WTC11 (cell line): ENCODE measurements around the gene NMB. TPM values are rescaled to one million over a fixed set of nuclear protein-coding genes. Genes with fewer than 3 reads are reported as not detected.

ENCODE experiments used
- ATAC-seq: fragments of 200-7000 bp; cut with Tn5 transposase; 2 replicates; pipeline ENCODE4 v1.10.0; 2021; ENCODE audit warnings: mild to moderate bottlenecking, moderate library complexity
- CTCF ChIA-PET: fragments of 300-600 bp; sonication (Branson Sonifier 250); formaldehyde crosslinking; loops from one replicate; lab custom pipeline; 2021; ENCODE audit warnings: antibody characterized with exemption; lab: Charles Lee
- POLR2A ChIA-PET: fragments of 350-600 bp; sonication (Branson Sonifier 250); formaldehyde crosslinking; loops from one replicate; lab custom pipeline; 2021; ENCODE audit warnings: antibody characterized with exemption; lab: Charles Lee
- DNase-seq: peaks from one replicate; pipeline ENCODE4 v3.0.0; 2021; ENCODE audit warnings: low spot score
- H3K27ac Mint-ChIP-seq: 2 replicates; pipeline ENCODE4 v1.8.0; 2021; ENCODE audit warnings: mixed read lengths
- H3K27me3 Mint-ChIP-seq: 2 replicates; pipeline ENCODE4 v1.8.0; 2021; ENCODE audit warnings: low read depth, mild to moderate bottlenecking, moderate library complexity, mixed read lengths
- H3K36me3 Mint-ChIP-seq: 2 replicates; pipeline ENCODE4 v1.8.0; 2021; ENCODE audit warnings: mixed read lengths
- H3K4me1 Mint-ChIP-seq: 2 replicates; pipeline ENCODE4 v1.8.0; 2022; ENCODE audit warnings: mixed read lengths
- H3K4me3 Mint-ChIP-seq: 2 replicates; pipeline ENCODE4 v1.8.0; 2021; ENCODE audit warnings: mild to moderate bottlenecking, moderate library complexity, mixed read lengths
- H3K9me3 Mint-ChIP-seq: 2 replicates; pipeline ENCODE4 v1.8.0; 2021; ENCODE audit warnings: mixed read lengths
- CREM ChIP-seq: sonication (generic); formaldehyde crosslinking; IDR thresholded peaks from 2 replicates; pipeline ENCODE4 v1.8.1; 2022; ENCODE audit warnings: mild to moderate bottlenecking, missing genetic modification reagents, moderate library complexity
- FOXJ3 ChIP-seq: sonication (generic); formaldehyde crosslinking; IDR thresholded peaks from 2 replicates; pipeline ENCODE4 v1.9.0; 2021; ENCODE audit warnings: missing genetic modification reagents, mild to moderate bottlenecking, borderline replicate concordance
- FOXK1 ChIP-seq: sonication (generic); formaldehyde crosslinking; IDR thresholded peaks from 2 replicates; pipeline ENCODE4 v1.8.0; 2022; ENCODE audit warnings: mild to moderate bottlenecking, moderate library complexity, missing genetic modification reagents
- NFATC4 ChIP-seq: fragments of 250-450 bp; sonication (Bioruptor Pico); IDR thresholded peaks from 2 replicates; pipeline ENCODE4 v1.9.0; 2021; ENCODE audit warnings: mild to moderate bottlenecking
- PRRX2 ChIP-seq: fragments of 250-450 bp; sonication (Bioruptor Pico); IDR thresholded peaks from 2 replicates; pipeline ENCODE4 v1.8.0; 2021; ENCODE audit warnings: mild to moderate bottlenecking
- TEAD1 ChIP-seq: sonication (generic); formaldehyde crosslinking; IDR thresholded peaks from 2 replicates; pipeline ENCODE4 v1.8.0; 2022; ENCODE audit warnings: mild to moderate bottlenecking, missing genetic modification reagents
- ZNF121 ChIP-seq: sonication (generic); formaldehyde crosslinking; IDR thresholded peaks from 2 replicates; pipeline ENCODE4 v1.8.0; 2023; ENCODE audit warnings: missing genetic modification reagents
- ZNF232 ChIP-seq: sonication (generic); formaldehyde crosslinking; IDR thresholded peaks from 2 replicates; pipeline ENCODE4 v1.8.0; 2022; ENCODE audit warnings: mild to moderate bottlenecking, missing genetic modification reagents
- total RNA-seq: library from RNA; stranded (reverse); gene quantifications from 3 replicates; pipeline ENCODE4 v1.2.3, GENCODE V29; 2021
- TF ChIP-seq, protein P1 (sequence below): sonication (generic); formaldehyde crosslinking; IDR thresholded peaks from 2 replicates; pipeline ENCODE4 v1.8.1; 2023; ENCODE audit warnings: mild to moderate bottlenecking, missing genetic modification reagents, borderline replicate concordance
- TF ChIP-seq, protein P2 (sequence below): fragments of 200-600 bp; IDR thresholded peaks from 2 replicates; pipeline ENCODE4 v1.8.0; 2022; ENCODE audit warnings: antibody characterized with exemption
- TF ChIP-seq, protein P3 (sequence below): fragments of 250-450 bp; sonication (Bioruptor Pico); IDR thresholded peaks from 2 replicates; pipeline ENCODE4 v1.9.0; 2021; ENCODE audit warnings: mild to moderate bottlenecking
- TF ChIP-seq, protein P4 (sequence below): sonication (generic); formaldehyde crosslinking; IDR thresholded peaks from 2 replicates; pipeline ENCODE4 v1.8.0; 2022; ENCODE audit warnings: mild to moderate bottlenecking, missing genetic modification reagents
- TF ChIP-seq, protein P5 (sequence below): sonication (generic); formaldehyde crosslinking; conservative IDR thresholded peaks from 2 replicates; pipeline ENCODE4 v1.8.1; 2022; ENCODE audit warnings: mild to moderate bottlenecking, missing genetic modification reagents
- TF ChIP-seq, protein P6 (sequence below): fragments of 250-450 bp; sonication (Bioruptor Pico); IDR thresholded peaks from 2 replicates; pipeline ENCODE4 v1.9.0; 2021; ENCODE audit warnings: moderate library complexity, mild to moderate bottlenecking, inconsistent platforms, borderline replicate concordance
- TF ChIP-seq, protein P7 (sequence below): sonication (generic); formaldehyde crosslinking; IDR thresholded peaks from 2 replicates; pipeline ENCODE4 v1.8.0; 2023; ENCODE audit warnings: missing genetic modification reagents
- TF ChIP-seq, protein P8 (sequence below): fragments of 250-450 bp; sonication (Bioruptor Pico); IDR thresholded peaks from 2 replicates; pipeline ENCODE4 v2.1.2; 2022; ENCODE audit warnings: mild to moderate bottlenecking, moderate library complexity

NMB gene
- total RNA-seq, 1 experiment from 2014 or later = 14.9 TPM

DNA sequence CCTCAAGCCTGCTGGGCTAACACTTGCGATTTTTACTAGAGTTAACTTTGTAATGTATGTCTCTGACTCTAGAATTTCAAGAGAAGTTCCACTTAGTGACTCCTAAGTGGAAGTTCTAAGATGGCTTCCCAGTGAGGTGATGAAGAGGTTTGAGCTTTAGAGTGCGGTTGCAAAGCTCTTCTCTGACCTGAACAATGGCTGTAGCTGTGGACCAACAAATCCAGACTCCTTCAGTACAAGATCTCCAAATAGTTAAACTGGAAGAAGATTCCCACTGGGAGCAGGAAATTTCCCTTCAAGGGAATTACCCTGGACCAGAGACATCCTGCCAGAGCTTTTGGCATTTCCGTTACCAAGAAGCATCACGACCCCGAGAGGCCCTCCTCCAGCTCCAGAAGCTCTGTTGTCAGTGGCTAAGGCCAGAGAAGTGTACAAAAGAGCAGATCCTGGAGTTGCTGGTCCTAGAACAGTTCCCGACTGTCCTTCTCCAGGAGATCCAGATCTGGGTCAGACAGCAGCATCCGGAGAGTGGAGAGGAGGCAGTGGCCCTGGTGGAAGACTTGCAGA lies 26.2 kb downstream of the NMB start:
- peaks cover 7% of the 10 kb centered on the region for H3K36me3 Mint-ChIP-seq
- DNase-seq (no peak), ATAC-seq (no peak)
- H3K4me3 Mint-ChIP-seq = peak overlapping the region; percentile 90
- ChIA-PET POLR2A (interaction anchor here (0.6 to 2.8 kb wide), 4 partner anchors 20 to 318 kb away, joined by 3 to 14 read pairs (median 6); partner anchors contain the start of genes WDR73 and ZSCAN2), CTCF (interaction anchor here (0.9 to 11.7 kb wide), 5 partner anchors 9 to 61 kb away, joined by 3 to 139 read pairs (median 12); partner anchors contain the start of genes WDR73 and ZSCAN2)
- H3K9me3 Mint-ChIP-seq = no peaks in the 10 kb centered on the region
- peaks cover 40% of the 10 kb centered on the region for H3K4me1 Mint-ChIP-seq
- TF ChIP-seq, protein P1, sequence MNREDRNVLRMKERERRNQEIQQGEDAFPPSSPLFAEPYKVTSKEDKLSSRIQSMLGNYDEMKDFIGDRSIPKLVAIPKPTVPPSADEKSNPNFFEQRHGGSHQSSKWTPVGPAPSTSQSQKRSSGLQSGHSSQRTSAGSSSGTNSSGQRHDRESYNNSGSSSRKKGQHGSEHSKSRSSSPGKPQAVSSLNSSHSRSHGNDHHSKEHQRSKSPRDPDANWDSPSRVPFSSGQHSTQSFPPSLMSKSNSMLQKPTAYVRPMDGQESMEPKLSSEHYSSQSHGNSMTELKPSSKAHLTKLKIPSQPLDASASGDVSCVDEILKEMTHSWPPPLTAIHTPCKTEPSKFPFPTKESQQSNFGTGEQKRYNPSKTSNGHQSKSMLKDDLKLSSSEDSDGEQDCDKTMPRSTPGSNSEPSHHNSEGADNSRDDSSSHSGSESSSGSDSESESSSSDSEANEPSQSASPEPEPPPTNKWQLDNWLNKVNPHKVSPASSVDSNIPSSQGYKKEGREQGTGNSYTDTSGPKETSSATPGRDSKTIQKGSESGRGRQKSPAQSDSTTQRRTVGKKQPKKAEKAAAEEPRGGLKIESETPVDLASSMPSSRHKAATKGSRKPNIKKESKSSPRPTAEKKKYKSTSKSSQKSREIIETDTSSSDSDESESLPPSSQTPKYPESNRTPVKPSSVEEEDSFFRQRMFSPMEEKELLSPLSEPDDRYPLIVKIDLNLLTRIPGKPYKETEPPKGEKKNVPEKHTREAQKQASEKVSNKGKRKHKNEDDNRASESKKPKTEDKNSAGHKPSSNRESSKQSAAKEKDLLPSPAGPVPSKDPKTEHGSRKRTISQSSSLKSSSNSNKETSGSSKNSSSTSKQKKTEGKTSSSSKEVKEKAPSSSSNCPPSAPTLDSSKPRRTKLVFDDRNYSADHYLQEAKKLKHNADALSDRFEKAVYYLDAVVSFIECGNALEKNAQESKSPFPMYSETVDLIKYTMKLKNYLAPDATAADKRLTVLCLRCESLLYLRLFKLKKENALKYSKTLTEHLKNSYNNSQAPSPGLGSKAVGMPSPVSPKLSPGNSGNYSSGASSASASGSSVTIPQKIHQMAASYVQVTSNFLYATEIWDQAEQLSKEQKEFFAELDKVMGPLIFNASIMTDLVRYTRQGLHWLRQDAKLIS = no peak
- TF ChIP-seq NFATC4 (no peak), CREM (no peak)
- TF ChIP-seq, protein P2, sequence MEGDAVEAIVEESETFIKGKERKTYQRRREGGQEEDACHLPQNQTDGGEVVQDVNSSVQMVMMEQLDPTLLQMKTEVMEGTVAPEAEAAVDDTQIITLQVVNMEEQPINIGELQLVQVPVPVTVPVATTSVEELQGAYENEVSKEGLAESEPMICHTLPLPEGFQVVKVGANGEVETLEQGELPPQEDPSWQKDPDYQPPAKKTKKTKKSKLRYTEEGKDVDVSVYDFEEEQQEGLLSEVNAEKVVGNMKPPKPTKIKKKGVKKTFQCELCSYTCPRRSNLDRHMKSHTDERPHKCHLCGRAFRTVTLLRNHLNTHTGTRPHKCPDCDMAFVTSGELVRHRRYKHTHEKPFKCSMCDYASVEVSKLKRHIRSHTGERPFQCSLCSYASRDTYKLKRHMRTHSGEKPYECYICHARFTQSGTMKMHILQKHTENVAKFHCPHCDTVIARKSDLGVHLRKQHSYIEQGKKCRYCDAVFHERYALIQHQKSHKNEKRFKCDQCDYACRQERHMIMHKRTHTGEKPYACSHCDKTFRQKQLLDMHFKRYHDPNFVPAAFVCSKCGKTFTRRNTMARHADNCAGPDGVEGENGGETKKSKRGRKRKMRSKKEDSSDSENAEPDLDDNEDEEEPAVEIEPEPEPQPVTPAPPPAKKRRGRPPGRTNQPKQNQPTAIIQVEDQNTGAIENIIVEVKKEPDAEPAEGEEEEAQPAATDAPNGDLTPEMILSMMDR = no peak
- peaks cover 16% of the 10 kb centered on the region for H3K27me3 Mint-ChIP-seq
- peak overlapping the region; percentile 88; the same call in 1 of the 2 replicates for H3K27ac Mint-ChIP-seq

DNA sequence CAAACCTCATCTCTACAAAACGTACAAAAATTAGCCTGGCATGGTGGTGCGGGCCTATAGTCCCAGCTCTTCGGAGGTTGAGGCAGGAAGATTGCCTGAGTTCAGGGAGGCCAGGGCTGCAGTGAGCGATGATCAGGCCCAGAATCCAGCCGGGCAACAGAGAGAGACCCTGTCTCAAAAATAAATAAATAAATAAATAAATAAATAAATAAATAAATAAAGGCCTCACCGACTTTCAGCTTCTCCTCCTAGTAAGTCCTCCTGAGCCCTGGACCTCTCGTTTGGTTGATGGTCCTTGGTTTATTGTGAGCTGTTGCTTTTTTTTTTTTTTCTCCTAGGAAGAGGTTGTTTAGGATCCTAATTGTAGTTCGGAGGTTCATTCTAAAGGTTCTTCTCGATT lies 29.0 kb downstream of the NMB start:
- ChIA-PET CTCF (interaction anchor here (0.9 to 11.7 kb wide), 5 partner anchors 25 to 58 kb away, joined by 3 to 139 read pairs (median 5); partner anchors contain the start of gene ZSCAN2), POLR2A (no interaction called here)
- Mint-ChIP-seq H3K27me3 (peaks cover 10% of the 10 kb centered on the region), H3K4me3 (no peak overlapping the region), H3K9me3 (no peaks in the 10 kb centered on the region), H3K4me1 (peaks cover 38% of the 10 kb centered on the region), H3K36me3 (peaks cover 17% of the 10 kb centered on the region), H3K27ac (peak overlapping the region; percentile 79; the same call in 1 of the 2 replicates)
- ATAC-seq (no peak), DNase-seq (no peak)
- TF ChIP-seq ZNF121 (no peak), ZNF232 (CRISPR knock-in tag) (no peak), TEAD1 (CRISPR knock-in tag) (no peak), PRRX2 (no peak), FOXK1 (no peak), FOXJ3 (CRISPR knock-in tag) (no peak)
- TF ChIP-seq, protein P3, sequence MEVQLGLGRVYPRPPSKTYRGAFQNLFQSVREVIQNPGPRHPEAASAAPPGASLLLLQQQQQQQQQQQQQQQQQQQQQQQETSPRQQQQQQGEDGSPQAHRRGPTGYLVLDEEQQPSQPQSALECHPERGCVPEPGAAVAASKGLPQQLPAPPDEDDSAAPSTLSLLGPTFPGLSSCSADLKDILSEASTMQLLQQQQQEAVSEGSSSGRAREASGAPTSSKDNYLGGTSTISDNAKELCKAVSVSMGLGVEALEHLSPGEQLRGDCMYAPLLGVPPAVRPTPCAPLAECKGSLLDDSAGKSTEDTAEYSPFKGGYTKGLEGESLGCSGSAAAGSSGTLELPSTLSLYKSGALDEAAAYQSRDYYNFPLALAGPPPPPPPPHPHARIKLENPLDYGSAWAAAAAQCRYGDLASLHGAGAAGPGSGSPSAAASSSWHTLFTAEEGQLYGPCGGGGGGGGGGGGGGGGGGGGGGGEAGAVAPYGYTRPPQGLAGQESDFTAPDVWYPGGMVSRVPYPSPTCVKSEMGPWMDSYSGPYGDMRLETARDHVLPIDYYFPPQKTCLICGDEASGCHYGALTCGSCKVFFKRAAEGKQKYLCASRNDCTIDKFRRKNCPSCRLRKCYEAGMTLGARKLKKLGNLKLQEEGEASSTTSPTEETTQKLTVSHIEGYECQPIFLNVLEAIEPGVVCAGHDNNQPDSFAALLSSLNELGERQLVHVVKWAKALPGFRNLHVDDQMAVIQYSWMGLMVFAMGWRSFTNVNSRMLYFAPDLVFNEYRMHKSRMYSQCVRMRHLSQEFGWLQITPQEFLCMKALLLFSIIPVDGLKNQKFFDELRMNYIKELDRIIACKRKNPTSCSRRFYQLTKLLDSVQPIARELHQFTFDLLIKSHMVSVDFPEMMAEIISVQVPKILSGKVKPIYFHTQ (CRISPR knock-in tag) = no peak
- TF ChIP-seq, protein P4, sequence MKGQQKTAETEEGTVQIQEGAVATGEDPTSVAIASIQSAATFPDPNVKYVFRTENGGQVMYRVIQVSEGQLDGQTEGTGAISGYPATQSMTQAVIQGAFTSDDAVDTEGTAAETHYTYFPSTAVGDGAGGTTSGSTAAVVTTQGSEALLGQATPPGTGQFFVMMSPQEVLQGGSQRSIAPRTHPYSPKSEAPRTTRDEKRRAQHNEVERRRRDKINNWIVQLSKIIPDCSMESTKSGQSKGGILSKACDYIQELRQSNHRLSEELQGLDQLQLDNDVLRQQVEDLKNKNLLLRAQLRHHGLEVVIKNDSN = no peak
- TF ChIP-seq, protein P5, sequence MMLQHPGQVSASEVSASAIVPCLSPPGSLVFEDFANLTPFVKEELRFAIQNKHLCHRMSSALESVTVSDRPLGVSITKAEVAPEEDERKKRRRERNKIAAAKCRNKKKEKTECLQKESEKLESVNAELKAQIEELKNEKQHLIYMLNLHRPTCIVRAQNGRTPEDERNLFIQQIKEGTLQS = no peak
- TF ChIP-seq, protein P6, sequence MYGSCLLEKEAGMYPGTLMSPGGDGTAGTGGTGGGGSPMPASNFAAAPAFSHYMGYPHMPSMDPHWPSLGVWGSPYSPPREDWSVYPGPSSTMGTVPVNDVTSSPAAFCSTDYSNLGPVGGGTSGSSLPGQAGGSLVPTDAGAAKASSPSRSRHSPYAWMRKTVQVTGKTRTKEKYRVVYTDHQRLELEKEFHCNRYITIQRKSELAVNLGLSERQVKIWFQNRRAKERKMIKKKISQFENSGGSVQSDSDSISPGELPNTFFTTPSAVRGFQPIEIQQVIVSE (CRISPR knock-in tag) = no peak
- TF ChIP-seq, protein P7, sequence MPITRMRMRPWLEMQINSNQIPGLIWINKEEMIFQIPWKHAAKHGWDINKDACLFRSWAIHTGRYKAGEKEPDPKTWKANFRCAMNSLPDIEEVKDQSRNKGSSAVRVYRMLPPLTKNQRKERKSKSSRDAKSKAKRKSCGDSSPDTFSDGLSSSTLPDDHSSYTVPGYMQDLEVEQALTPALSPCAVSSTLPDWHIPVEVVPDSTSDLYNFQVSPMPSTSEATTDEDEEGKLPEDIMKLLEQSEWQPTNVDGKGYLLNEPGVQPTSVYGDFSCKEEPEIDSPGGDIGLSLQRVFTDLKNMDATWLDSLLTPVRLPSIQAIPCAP (CRISPR knock-in tag) = no peak
- TF ChIP-seq, protein P8, sequence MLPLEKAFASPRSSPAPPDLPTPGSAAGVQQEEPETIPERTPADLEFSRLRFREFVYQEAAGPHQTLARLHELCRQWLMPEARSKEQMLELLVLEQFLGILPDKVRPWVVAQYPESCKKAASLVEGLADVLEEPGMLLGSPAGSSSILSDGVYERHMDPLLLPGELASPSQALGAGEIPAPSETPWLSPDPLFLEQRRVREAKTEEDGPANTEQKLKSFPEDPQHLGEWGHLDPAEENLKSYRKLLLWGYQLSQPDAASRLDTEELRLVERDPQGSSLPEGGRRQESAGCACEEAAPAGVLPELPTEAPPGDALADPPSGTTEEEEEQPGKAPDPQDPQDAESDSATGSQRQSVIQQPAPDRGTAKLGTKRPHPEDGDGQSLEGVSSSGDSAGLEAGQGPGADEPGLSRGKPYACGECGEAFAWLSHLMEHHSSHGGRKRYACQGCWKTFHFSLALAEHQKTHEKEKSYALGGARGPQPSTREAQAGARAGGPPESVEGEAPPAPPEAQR (CRISPR knock-in tag) = no peak
